T-cell (primary cell): ENCODE data around the gene PTPRO. TPM values are rescaled to one million over a fixed set of nuclear protein-coding genes. Genes with fewer than 3 reads are reported as not detected.

Experiments
- ATAC-seq, 4 experiments: fragments of 200-7000 bp in 3 of 4; fragments of 150-1000 bp in 1 of 4; cut with Tn5 transposase; replicated peaks in 1 of 4; 1 replicate in 3 of 4; 2 replicates in 1 of 4; pipeline ENCODE4 v1.10.0; 2021; ENCODE audit warnings: moderate library complexity in 3 of 4, mild to moderate bottlenecking in 2 of 4, moderate number of reproducible peaks in 1 of 4
- CTCF ChIA-PET, 2 donors: fragments of 300-600 bp; sonication (Branson Sonifier 250); formaldehyde crosslinking; loops; one replicate each; lab custom pipeline; 2022; ENCODE audit warnings: antibody characterized with exemption in 2 of 2; lab: Charles Lee
- POLR2A ChIA-PET, 2 donors: fragments of 300-600 bp; sonication (Branson Sonifier 250); formaldehyde crosslinking; loops; one replicate each; lab custom pipeline; 2022; ENCODE audit warnings: antibody characterized with exemption in 2 of 2; lab: Charles Lee
- DNase-seq, 35 experiments: peaks; one replicate each; pipeline versions ENCODE4 v3.0.0 to v3.0.0-alpha.2; 2013 to 2023
- H3K27ac ChIP-seq: one replicate; pipeline ENCODE4 v1.5.1; 2013; ENCODE audit warnings: low read length
- H3K27me3 ChIP-seq, 2 experiments: replicated peaks in 1 of 2; 1 replicate in 1 of 2; 2 replicates in 1 of 2; pipeline versions ENCODE4 v1.6.1 to v1.7.0; 2013; ENCODE audit warnings: low read length in 1 of 2, mixed read lengths in 1 of 2; ENCODE audit not compliant: control insufficient read depth in 2 of 2, insufficient read depth in 2 of 2; ENCODE audit errors: extremely low read depth in 1 of 2
- H3K36me3 ChIP-seq, 2 donors: 1 replicate in 1 of 2; 2 replicates in 1 of 2; pipeline versions ENCODE4 v1.6.1 to v1.7.0; 2013; ENCODE audit warnings: low read length in 1 of 2; ENCODE audit not compliant: control insufficient read depth in 2 of 2, insufficient read depth in 1 of 2; ENCODE audit errors: extremely low read depth in 1 of 2
- H3K4me1 ChIP-seq, 2 experiments: 1 replicate in 1 of 2; 2 replicates in 1 of 2; pipeline versions ENCODE4 v1.6.1 to v1.7.0; 2013; ENCODE audit warnings: low read length in 2 of 2, mixed read lengths in 1 of 2; ENCODE audit not compliant: insufficient read depth in 2 of 2, control insufficient read depth in 1 of 2; ENCODE audit errors: extremely low read depth in 1 of 2
- H3K4me3 ChIP-seq, 2 donors: 1 replicate in 1 of 2; 2 replicates in 1 of 2; pipeline versions ENCODE4 v1.5.1 to v1.7.0; 2013; ENCODE audit warnings: mild to moderate bottlenecking in 2 of 2, low read length in 1 of 2, moderate library complexity in 1 of 2; ENCODE audit not compliant: control insufficient read depth in 1 of 2; ENCODE audit errors: extremely low read depth in 1 of 2
- H3K9me3 ChIP-seq: 2 replicates; pipeline ENCODE4 v1.7.0; 2013
- H3K27ac Mint-ChIP-seq, 2 donors: one replicate each; pipeline ENCODE4 v1.8.0; 2020 to 2021; ENCODE audit warnings: mild to moderate bottlenecking in 2 of 2, mixed read lengths in 2 of 2
- H3K27me3 Mint-ChIP-seq, 2 donors: one replicate each; pipeline ENCODE4 v1.8.0; 2021 to 2022; ENCODE audit warnings: mixed read lengths in 2 of 2
- H3K36me3 Mint-ChIP-seq: one replicate; pipeline ENCODE4 v1.8.0; 2021; ENCODE audit warnings: mixed read lengths
- H3K4me1 Mint-ChIP-seq, 3 donors: one replicate each; pipeline ENCODE4 v1.8.0; 2020 to 2022; ENCODE audit warnings: mixed read lengths in 3 of 3, mild to moderate bottlenecking in 1 of 3
- H3K4me3 Mint-ChIP-seq, 3 donors: one replicate each; pipeline ENCODE4 v1.8.0; 2020 to 2022; ENCODE audit warnings: mild to moderate bottlenecking in 3 of 3, mixed read lengths in 3 of 3, moderate library complexity in 3 of 3
- H3K9me3 Mint-ChIP-seq, 3 donors: one replicate each; pipeline ENCODE4 v1.8.0; 2020 to 2022; ENCODE audit warnings: mixed read lengths in 3 of 3
- WGBS: methylation state at CpG from one replicate; pipeline ENCODE4 v1.1.5; 2013; ENCODE audit warnings: missing lambda C conversion rate; ENCODE audit not compliant: insufficient coverage; 5-methylcytosine and 5-hydroxymethylcytosine counted together
- total RNA-seq, 35 experiments: library from RNA in 6 of 35; stranded (reverse) in 6 of 35; fragments of 120-200 nt in 1 of 35; gene quantifications; one replicate each; pipeline versions ENCODE4 v1.2.1 to v1.2.4 and lab custom pipeline; 2013 to 2026

PTPRO gene
- total RNA-seq, 5 donors from 2014 or later (not counting 1 experiment from before 2014, with no cell fraction given): 1.1 to 11.5 (median 6.3) TPM

GRCh38 chr12:15545334-15545733 is 223.0 kb downstream of the PTPRO start:
- peaks cover 18 to 27% of the 10 kb centered on the region in 2 experiments for H3K4me1 ChIP-seq
- CTCF ChIA-PET: interaction anchor here (0.6 to 3.4 kb wide), 6 partner anchors 11 to 593 kb away, joined by 3 to 23 read pairs (median 5); no protein-coding TSS in a partner anchor

GRCh38 chr12:15546102-15546701 is 223.9 kb downstream of the PTPRO start:
- H3K4me3 ChIP-seq: no peak overlapping the region
- peak; percentile 95 to 99 (median 96) for ATAC-seq

More at GRCh38 chr12:15545334-15545733, 223.0 kb downstream of the PTPRO start:
- peak overlapping the region in 2 of 3 donors; percentile 41 to 43 for H3K4me3 Mint-ChIP-seq
- no peak for DNase-seq
- peaks cover 0 to 2% (median 0%) of the 10 kb centered on the region in 3 donors for H3K9me3 Mint-ChIP-seq
- no peak overlapping the region for H3K4me3 ChIP-seq
- WGBS: no CpG with 5 or more reads among the region's 1 CpG
- peak overlapping the region; percentile 85 for H3K27ac ChIP-seq
- POLR2A ChIA-PET: interaction anchor here (0.6 to 1.5 kb wide), 3 partner anchors 18 to 1133 kb away, joined by 3 read pairs; no protein-coding TSS in a partner anchor
- H3K36me3 Mint-ChIP-seq: peaks cover 6% of the 10 kb centered on the region
- no peaks in the 10 kb centered on the region for H3K36me3 ChIP-seq
- no peaks in the 10 kb centered on the region for H3K9me3 ChIP-seq
- H3K27me3 ChIP-seq: no peaks in the 10 kb centered on the region
- peak overlapping the region; percentile 97 to 98 for H3K27ac Mint-ChIP-seq
- ATAC-seq: no peak
- peaks cover 64 to 77% (median 75%) of the 10 kb centered on the region in 3 donors for H3K4me1 Mint-ChIP-seq
- H3K27me3 Mint-ChIP-seq: no peaks in the 10 kb centered on the region

GRCh38 chr12:15547063-15547462 is 224.8 kb downstream of the PTPRO start:
- no peak for DNase-seq
- ChIA-PET CTCF (interaction anchor here (0.8 to 3.4 kb wide), 11 partner anchors 12 to 43 kb away, joined by 3 to 23 read pairs (median 6); no protein-coding TSS in a partner anchor), POLR2A (interaction anchor here (0.7 to 1.9 kb wide), 5 partner anchors 15 to 27 kb away, joined by 3 to 5 read pairs (median 3); no protein-coding TSS in a partner anchor)
- Mint-ChIP-seq H3K4me3 (peak overlapping the region in 2 of 3 donors; percentile 43 to 60), H3K9me3 (peaks cover 0 to 6% (median 0%) of the 10 kb centered on the region in 3 donors), H3K27me3 (no peaks in the 10 kb centered on the region), H3K27ac (peak overlapping the region; percentile 96 to 97), H3K36me3 (peaks cover 18% of the 10 kb centered on the region), H3K4me1 (peaks cover 63 to 75% (median 67%) of the 10 kb centered on the region in 3 donors)
- ATAC-seq: peak in 1 of 4 experiments; percentile 4
- WGBS: 83% methylated on average over 4 of the region's 5 CpGs
- H3K4me1 ChIP-seq: peaks cover 18 to 27% of the 10 kb centered on the region in 2 experiments
- no peaks in the 10 kb centered on the region for H3K36me3 ChIP-seq
- H3K27me3 ChIP-seq: no peaks in the 10 kb centered on the region
- peak overlapping the region; percentile 85 for H3K27ac ChIP-seq
- H3K9me3 ChIP-seq: no peaks in the 10 kb centered on the region
- H3K4me3 ChIP-seq: no peak overlapping the region

More at GRCh38 chr12:15546102-15546701, 223.9 kb downstream of the PTPRO start:
- Mint-ChIP-seq H3K27ac (peak overlapping the region; percentile 96 to 97), H3K27me3 (no peaks in the 10 kb centered on the region), H3K4me3 (peak overlapping the region; percentile 43 to 63 (median 52)), H3K36me3 (peaks cover 11% of the 10 kb centered on the region), H3K9me3 (peaks cover 0 to 6% (median 0%) of the 10 kb centered on the region in 3 donors), H3K4me1 (peaks cover 67 to 76% (median 67%) of the 10 kb centered on the region in 3 donors)
- peak overlapping the region; percentile 85 for H3K27ac ChIP-seq
- DNase-seq: peak in 29 of 35 experiments; percentile 15 to 73 (median 38)
- no CpG with 5 or more reads among the region's 1 CpG for WGBS
- H3K4me1 ChIP-seq: peaks cover 18 to 27% of the 10 kb centered on the region in 2 experiments
- POLR2A ChIA-PET: interaction anchor here (0.6 to 1.9 kb wide), 11 partner anchors 12 to 1134 kb away, joined by 3 to 5 read pairs (median 3); no protein-coding TSS in a partner anchor
- H3K27me3 ChIP-seq: no peaks in the 10 kb centered on the region
- H3K9me3 ChIP-seq: no peaks in the 10 kb centered on the region
- CTCF ChIA-PET: interaction anchor here (0.8 to 3.4 kb wide), 13 partner anchors 12 to 44 kb away, joined by 3 to 23 read pairs (median 5); no protein-coding TSS in a partner anchor
- H3K36me3 ChIP-seq: no peaks in the 10 kb centered on the region

- peak overlapping the region; percentile 85 for H3K27ac ChIP-seq
- H3K4me3 ChIP-seq: no peak overlapping the region
- H3K36me3 Mint-ChIP-seq: peaks cover 23% of the 10 kb centered on the region
- no peaks in the 10 kb centered on the region for H3K9me3 ChIP-seq
- ChIA-PET CTCF (interaction anchor here (0.7 to 3.4 kb wide), 7 partner anchors 13 to 43 kb away, joined by 3 to 23 read pairs (median 6); no protein-coding TSS in a partner anchor), POLR2A (interaction anchor here (1.7 to 1.9 kb wide), 2 partner anchors 14 to 23 kb away, joined by 5 to 8 read pairs; no protein-coding TSS in a partner anchor)
- no CpG with 5 or more reads among the region's 1 CpG for WGBS
- no peaks in the 10 kb centered on the region for H3K36me3 ChIP-seq
- H3K4me3 Mint-ChIP-seq: peak overlapping the region in 2 of 3 donors; percentile 43 to 60
- H3K27me3 Mint-ChIP-seq: no peaks in the 10 kb centered on the region
- H3K4me1 Mint-ChIP-seq: peaks cover 59 to 75% (median 72%) of the 10 kb centered on the region in 3 donors
- peaks cover 18 to 27% of the 10 kb centered on the region in 2 experiments for H3K4me1 ChIP-seq
- no peak for DNase-seq
- H3K27ac Mint-ChIP-seq: peak overlapping the region; percentile 96 to 97
- no peaks in the 10 kb centered on the region for H3K27me3 ChIP-seq
- ATAC-seq: no peak
- H3K9me3 Mint-ChIP-seq: peaks cover 0 to 6% (median 0%) of the 10 kb centered on the region in 3 donors
Observed at GRCh38 chr12:15547691-15548090, 225.4 kb downstream of the PTPRO start.

- ATAC-seq: no peak
- ChIA-PET CTCF (no interaction called here), POLR2A (interaction anchor here in 1 of 2 donors (0.6 kb wide), 1 partner anchor 19 kb away, joined by 3 read pairs; no protein-coding TSS in a partner anchor)
- H3K27ac ChIP-seq: no peak overlapping the region
- no peaks in the 10 kb centered on the region for H3K27me3 ChIP-seq
- H3K36me3 ChIP-seq: no peaks in the 10 kb centered on the region
- Mint-ChIP-seq H3K36me3 (peaks cover 40% of the 10 kb centered on the region), H3K27ac (peak overlapping the region in 1 of 2 donors; percentile 55), H3K9me3 (peaks cover 0 to 6% (median 0%) of the 10 kb centered on the region in 3 donors), H3K27me3 (no peaks in the 10 kb centered on the region), H3K4me1 (peaks cover 38 to 65% (median 59%) of the 10 kb centered on the region in 3 donors), H3K4me3 (no peak overlapping the region)
- 67% methylated on average over 1 of the region's 4 CpGs for WGBS
- no peak for DNase-seq
- peaks cover 1 to 13% of the 10 kb centered on the region in 2 experiments for H3K4me1 ChIP-seq
- H3K9me3 ChIP-seq: no peaks in the 10 kb centered on the region
- H3K4me3 ChIP-seq: no peak overlapping the region
Observed at GRCh38 chr12:15550793-15551192, 228.5 kb downstream of the PTPRO start.

GRCh38 chr12:15555446-15555845 is 233.1 kb downstream of the PTPRO start:
- CTCF ChIA-PET: no interaction called here
- Mint-ChIP-seq H3K4me1 (peaks cover 13 to 45% (median 35%) of the 10 kb centered on the region in 3 donors), H3K27ac (no peak overlapping the region), H3K9me3 (peaks cover 0 to 4% (median 0%) of the 10 kb centered on the region in 3 donors), H3K36me3 (peaks cover 47% of the 10 kb centered on the region), H3K27me3 (no peaks in the 10 kb centered on the region), H3K4me3 (no peak overlapping the region)
- DNase-seq (no peak), ATAC-seq (no peak)
- Histone ChIP-seq H3K4me3 (no peak overlapping the region), H3K9me3 (no peaks in the 10 kb centered on the region), H3K36me3 (peaks cover 0 to 2% of the 10 kb centered on the region in 2 donors), H3K27ac (no peak overlapping the region), H3K27me3 (no peaks in the 10 kb centered on the region), H3K4me1 (peaks cover 0 to 2% of the 10 kb centered on the region in 2 experiments)
- WGBS: no CpG with 5 or more reads among the region's 2 CpGs
- POLR2A ChIA-PET: no interaction called here
